ENCODE data around the gene AFF3.

AFF3 gene

DNA sequence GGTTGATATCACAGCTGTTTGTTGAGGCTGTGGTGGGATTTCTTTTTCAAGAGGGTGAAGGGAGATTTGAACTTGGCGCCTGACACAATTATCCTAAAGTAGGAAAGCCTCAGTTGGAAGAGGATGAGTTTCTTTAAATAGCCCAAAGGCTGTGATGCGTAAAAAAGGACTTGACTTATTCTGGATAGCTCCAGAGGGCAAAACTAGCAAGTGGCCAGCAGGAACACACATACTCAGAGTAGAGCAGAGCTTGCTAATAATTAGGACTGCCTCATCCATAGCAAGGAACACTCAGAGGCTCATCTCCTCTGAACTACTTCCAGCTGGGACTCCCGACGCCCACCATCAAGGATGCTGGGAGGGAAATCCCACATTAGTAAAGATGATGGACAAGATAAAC, 74.0 kb downstream of the AFF3 start:
- DNase-seq (ENCODE audit: low spot score) = no peak

DNA sequence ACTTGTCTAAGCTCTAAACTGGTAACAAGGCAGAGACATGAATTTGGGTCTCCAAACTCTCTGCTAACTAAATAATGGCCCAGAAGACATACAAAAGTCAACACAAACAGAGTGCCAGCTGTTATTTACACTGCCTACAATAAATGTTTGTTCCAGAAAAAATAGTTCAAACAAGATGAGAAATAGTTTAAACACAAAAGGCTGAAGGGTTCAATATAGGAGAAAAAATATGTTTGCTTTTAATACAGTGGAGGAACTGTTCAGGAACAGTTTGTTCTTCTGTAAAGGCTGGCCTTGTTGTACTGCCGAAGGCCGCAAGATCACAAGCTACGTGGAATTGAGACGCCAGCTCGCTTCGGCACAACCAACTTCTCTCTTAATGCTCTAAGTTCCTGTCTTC, 74.6 kb downstream of the AFF3 start:
- DNase-seq (ENCODE audit: low spot score) = no peak

DNA sequence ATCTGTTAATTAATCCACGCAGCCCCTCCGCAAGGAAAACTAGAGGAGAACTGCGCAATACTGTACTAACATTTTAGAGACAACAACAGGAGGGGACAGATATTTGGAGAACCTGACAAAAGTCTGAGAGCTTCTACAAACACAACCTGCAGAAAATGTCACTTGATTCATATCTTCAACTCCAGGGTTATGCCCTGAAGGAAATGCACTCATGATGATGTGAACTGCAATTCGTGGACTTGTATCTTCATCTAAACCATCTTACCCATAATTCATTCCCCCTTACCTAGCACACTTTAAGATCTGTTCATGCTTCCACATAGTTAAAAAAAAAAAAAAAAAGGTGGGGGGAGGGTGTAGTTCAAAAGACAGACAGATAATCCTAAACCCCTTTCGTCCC, 75.5 kb downstream of the AFF3 start:
- DNase-seq (ENCODE audit: low spot score) = no peak

DNA sequence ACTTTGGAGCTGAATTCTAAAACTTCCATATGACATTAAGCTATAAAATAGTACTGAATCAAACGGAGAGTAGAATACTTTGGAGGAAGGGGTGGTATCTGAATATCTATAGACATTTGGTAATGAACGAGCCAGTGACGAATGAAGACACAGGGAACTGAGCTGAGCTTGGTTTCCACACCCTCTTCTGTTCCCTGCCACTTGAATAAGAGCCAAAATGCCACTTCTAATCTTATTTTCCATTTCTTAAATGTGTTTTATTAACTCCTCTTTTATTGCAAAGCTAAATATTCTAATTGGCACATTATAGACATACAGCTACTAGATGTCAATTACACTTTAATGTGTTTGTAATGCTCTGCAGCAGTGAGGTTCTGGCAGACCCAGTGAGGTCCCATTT, 76.1 kb downstream of the AFF3 start:
- no peak for DNase-seq (ENCODE audit: low spot score)

DNA sequence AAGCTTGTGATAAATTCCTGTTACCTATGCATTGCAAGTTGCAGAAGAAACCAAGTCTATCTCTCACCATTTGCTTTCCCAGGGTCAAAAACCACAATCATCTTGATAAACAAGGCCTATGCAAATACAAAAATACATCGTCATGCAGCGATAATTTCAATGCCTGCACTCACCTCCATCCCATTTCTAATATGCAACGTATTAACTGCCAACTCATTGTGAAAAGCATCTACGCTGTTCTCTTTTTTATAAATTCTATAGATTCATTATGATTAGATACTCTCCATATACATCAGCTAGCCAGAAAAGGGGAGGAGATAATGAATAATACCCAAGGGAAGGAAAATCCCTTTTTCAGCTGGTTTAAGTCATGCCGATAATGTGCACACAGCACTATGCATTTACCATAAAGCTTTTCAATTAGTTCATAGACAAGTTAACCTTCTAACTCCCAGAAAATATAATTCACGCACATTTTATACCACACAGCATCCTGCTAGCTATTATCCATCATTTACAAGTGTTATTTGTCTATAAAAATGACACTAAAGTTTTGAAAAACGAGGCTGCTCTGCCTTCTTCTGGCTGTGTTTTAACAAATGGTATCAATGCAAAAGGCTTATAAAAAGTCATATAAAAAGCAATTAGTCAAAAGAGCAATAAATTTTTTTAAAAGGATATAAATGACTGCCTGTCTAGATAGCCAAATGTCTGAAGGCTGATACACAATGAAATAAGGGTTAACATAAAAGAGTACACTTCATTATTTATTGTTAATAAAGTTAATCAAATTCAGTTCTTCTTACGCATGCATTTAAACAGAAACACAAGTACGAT, 77.6 kb downstream of the AFF3 start:
- no peak for DNase-seq (ENCODE audit: low spot score)

DNA sequence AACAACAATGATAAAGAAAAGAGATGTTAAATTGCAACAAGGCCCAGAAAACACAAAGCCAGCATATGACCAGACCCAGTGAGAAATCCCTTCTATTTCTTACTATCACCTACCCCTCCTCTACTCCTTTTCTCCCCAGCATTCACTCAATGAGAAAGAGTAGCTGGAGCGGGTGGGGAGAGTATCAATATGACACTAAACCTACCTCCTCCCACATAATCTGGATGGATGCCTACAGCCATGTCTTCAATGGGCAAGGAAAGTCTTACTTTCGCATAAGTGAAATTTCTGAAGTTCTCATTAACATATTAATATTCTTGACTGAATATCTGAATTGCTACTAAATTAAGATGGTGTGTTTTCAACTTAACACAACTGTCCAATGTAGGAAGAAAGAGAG, 78.2 kb downstream of the AFF3 start:
- DNase-seq (ENCODE audit: low spot score) = no peak

DNA sequence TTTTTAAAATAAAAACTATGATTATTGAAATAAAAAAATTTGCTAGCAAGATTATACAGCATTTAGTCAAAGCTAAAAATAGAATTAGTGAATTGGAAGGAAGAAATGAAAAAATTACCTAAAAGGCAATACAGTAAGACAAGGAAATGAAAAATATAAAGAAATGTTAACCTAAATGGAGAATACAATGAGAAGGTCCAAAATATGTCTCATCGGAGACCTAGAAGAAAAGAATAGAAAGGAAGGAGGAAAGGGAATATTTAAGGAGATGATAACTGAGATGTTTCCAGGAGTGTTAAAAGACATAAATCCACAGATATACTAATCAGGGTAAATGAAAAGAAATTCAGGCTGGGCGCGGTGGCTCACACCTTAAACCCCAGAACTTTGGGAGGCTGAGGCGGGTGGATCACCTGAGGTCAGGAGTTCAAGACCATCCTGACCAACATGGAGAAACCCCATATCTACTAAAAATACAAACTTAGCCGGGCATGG, 78.9 kb downstream of the AFF3 start:
- DNase-seq (ENCODE audit: low spot score) = no peak

DNA sequence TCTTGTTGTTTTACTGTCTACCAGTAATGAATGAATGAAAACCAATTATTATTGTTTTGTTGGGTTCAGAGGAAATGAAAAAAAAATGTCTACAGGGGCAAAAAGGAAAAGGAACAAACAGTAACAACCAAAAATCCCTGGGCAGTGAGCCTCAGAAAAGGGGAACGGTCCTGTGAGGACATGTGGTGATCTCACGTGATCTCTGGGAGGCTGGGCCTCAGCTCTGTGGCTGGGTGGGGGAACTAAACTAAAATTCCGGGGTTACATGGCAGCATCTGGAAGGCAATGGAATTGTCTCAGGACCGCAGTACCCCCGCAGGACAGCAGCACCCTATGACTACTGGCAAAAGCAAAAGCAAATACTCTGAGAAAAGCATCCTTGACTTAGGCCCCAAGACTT, 80.1 kb downstream of the AFF3 start:
- DNase-seq (ENCODE audit: low spot score) = no peak

DNA sequence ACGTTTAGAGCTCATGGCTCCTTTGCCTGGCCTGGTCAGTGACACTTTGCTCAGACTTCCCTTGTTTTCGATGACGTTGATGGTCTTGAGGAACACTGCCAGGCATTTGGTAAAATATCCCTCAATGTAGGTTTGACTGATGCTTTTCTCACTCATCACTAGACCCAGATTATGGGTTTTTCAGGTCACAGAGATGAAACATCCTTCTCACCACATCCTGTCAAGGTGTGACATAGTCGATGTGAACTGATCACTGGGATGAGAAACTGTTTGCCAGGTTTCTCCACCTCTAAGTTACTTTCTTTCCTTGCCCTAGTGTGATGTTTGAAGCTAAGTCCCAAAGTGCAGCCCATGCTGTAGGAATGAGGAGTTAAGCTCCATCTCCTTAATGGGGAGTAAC, 81.5 kb downstream of the AFF3 start:
- DNase-seq (ENCODE audit: low spot score) = no peak

DNA sequence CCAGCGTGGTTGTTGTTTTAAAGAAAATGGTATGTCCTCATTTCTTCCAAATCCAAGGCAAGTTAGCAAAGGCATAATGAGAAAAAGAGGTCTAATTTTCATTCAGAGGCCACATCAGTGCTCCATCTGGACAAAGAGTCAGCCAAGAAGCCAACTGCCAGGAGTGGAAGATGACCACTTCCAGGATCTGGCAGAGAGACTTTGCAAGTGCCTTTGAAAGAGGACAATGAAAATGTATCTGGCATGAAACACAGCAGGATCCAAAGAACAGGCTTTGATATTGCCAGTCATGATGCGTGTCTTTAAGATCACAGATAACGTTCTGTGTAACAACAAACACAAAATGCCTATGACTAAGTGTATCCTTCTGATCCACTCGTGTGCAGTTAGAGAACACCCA, 82.8 kb downstream of the AFF3 start:
- no peak for DNase-seq (ENCODE audit: low spot score)

DNA sequence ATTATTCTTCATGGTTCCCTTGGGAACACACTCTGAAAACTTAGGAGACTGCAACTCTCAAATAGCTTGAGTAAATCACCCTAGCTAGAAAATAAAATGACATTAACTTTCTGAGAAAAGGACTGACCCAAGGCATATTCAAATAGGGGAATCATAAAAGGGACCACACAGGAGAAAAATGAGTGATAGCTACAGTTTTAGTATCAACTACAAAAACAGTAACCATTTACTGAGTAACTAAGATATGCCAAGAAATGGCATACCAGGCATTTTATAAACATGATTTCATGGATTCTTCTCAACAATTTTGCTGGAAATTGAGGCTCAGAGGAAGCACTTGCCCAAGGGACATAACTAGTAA, 84.5 kb downstream of the AFF3 start:
- DNase-seq (ENCODE audit: low spot score) = no peak

DNA sequence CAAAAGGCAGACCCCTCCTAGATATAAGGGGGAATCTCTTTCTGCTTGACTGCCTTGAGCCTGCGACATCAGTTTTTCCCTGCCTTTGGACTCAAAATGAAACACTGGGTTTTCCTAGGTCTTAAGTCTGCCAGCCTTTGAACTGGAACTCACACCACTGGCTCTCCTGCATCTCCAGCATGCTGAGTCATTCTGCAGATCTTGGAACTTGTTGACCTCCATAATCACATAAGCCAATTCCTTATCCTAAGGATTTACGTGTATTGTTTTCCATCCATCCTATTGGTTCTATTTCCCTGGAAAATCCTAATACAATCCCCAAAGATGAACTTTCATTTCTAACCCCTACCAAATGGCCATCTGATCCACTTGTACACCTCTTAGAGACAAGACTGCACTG, 88.0 kb downstream of the AFF3 start:
- DNase-seq (ENCODE audit: low spot score) = no peak

DNA sequence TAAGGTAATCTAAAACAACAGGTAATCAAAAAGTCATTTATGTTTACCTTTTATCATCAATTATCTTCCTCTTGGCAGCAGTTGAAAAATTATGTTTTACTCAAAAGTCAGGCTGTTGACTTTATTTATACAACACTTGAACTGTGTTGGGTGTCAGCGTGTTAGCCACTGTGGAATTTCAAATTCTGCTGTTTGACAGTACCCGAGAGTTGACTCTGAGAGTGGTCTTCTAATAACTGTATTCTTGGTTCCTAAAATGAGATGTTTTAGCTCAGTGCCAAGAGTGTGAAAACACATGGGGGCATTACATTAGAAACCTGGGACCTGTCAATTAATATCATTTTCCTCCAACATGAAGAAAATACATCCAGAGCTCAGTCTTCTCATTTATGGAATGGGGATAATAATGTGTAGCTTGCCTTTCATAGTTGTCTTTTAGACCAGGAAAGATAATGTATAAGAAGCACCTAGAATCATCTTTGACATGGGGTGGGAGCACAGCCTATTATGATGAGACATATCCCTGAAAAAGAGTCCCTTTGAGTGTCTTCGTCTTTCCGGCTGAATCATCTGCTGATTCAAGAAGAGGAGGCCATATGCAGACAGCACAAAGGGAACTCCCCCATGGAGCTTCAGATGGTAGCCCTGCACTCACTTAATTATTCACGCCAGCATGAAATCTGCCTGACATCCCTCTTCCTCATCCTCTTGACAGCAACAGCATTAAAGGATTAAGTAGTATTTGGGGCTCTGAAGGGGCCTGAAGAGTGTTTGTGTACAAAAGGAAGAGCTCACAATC, 89.1 kb downstream of the AFF3 start:
- no peak for DNase-seq (ENCODE audit: low spot score)

DNA sequence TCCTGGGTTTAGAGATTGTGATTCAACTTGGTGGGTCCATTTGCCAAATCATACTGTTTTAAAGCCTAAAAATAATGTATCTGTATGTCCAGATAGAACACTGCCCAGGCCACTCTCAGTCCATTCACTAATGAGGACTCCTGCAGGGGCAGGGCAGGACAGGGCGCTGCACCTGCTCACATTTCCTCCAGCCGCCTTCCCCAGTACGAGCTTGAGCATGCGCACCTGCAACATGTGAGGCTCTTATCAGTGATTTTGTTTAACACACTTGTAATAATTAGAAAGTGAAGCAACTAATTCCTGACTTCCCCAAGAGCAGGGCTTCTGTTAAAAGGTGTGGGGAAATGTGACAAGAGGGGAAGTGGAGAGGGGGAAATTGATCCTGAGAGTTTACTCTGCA, 89.7 kb downstream of the AFF3 start:
- DNase-seq (ENCODE audit: low spot score) = no peak

DNA sequence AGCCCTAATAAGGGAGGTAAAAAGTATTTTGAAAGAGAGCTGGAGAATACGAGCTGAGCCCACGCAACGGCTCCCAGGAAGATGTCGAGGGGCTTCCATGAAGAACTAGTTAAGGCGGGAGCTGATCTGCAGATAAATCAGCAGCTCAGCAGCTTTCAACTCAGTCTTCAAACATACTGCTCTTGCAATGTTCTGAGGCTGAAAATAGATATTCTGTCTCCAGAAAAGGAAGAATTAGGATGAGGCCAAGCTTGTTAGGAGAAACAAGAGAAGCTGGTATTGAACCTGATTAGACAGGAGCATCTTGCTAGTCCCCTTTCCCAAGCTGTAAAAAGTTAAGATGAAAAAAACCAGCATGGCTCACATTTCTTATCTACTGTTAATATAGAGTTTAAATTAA, 91.1 kb downstream of the AFF3 start:
- DNase-seq (ENCODE audit: low spot score) = no peak

DNA sequence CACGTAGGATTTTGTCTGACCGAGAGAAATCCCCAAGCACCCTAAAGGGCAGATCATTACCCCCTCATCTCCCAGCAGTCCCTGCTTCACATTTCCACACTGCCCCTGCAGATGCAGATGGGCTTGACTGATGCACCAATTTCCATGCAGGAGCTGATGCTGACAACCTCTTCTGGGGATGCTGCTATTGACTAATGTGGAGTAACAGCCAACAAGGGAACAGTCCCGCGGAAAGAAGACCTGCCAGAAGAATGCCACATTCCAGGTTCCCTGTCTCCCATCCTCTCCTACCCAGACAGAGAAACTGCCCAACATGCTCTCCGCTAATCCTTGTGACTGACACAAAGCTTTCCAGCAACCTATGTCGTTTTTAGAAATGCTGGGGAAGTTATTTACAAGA, 91.7 kb downstream of the AFF3 start:
- DNase-seq (ENCODE audit: low spot score) = no peak

DNA sequence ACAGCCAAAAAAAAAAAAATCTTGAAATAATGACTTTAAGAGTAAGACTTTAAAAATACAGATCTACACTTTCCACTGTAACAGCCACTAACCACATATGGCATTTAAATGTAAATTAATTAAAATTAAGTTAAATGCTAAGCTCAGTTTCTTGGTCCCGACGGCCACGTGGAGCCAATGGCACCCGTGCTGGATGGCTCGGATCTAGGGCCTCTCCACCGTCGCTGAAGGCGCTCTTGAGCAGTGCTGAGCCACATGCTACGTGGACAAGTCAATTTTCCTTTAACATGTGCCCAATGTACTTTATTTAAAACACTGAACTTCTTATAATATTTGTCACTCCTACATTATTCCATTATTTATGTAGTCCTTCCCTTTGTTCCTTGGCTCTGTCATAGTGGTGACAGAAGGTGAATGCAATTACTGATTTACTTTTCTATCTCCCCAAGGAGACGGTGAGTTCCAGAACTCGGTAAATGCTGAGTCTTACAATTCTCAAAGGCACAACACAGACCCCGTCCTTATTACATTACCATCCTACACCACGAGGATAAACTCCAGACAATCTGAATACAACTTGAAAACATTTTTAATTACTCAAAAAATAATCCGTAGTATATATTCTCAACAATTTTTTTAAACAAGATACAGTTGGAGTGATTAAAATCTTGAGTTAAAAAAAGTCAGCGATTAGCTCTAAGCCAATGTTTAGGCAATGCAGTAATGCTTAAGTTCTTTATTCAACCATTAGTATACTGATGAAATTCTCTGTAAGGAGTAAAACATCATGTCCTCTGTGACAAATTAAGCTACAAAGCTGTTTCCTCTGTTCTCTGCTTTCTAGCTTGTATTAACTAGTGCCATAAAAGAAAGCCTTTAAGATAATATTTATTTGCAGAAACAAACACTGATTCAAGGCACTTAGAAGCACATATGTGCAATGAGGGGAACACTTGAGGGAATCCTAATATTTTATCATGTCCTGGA, 95.1 kb downstream of the AFF3 start:
- no peak for DNase-seq (ENCODE audit: low spot score)

DNA sequence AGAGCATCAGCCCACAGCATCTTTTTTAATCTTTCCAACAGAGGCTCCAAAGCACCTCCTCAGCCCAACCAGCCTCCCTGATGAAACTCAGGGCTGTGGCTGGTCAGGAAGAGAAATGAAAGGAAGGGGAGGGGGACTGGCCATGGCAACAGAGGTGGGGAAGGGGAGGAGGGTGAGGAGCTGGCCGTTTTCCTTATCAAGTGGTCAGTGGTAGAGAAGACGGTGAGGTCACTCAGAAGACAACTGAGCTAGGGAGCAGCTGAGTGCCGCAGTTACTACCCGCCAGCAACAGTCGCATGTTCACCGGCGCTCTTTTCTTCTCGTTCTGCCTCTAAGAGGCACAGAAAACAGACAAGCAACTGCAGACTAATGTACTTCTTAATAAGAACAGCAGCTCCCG, 97.4 kb downstream of the AFF3 start:
- no peak for DNase-seq (ENCODE audit: low spot score)

DNA sequence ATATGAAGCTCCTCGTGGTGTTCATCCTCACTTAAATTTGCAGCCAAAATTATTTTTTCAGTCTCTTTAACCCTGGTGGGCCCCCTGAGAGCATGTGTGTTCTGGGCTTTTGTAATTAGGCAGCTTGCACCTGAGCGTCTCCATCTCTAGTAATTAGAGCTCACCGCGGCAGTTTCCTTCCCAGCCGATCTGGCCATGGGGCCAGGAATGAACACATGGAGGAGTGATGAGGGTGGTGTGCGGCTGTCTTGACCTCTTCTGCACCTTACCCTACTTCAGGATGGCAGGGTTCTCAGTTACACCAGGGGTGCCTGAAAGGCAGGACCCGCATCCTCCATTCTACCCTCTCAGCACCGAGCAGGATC, 98.5 kb downstream of the AFF3 start:
- no peak for DNase-seq (ENCODE audit: low spot score)

DNA sequence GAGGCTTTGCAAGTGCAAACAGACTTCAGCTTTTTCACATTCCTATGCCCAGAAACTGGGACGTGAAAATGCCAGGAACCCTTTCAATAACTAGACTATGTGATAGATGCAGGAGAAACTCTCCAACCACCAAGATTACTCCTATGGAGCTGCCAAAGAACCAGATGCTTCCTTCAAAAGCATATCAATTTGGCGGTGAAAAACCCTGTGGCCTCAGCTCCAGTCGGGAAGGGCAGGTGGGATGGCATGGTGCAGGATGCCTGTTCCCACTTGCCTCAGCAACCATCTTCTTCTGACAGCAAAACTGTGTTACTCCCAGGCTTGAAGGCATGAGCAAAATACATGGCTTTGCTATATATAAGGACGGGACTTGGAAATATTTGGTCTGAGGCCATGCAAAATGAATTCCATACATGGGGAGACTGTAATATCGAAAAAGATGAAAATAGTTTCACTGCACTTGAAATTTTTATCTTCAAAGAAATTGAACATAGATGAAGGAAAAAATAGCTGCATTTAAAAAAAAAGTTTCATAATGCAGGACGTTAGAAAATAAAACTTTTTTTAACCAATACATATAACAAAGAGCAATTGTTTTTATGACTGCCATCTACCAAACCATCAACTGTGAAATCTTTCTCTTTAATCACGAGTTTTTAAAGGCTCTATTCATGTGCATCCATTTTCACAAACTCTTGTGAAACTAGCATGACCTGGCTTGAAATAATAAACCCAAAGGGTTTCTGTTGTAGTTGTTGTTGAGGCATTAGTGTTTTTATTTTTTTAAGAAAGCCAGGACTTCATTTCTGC, 99.1 kb downstream of the AFF3 start:
- no peak for DNase-seq (ENCODE audit: low spot score)

DNA sequence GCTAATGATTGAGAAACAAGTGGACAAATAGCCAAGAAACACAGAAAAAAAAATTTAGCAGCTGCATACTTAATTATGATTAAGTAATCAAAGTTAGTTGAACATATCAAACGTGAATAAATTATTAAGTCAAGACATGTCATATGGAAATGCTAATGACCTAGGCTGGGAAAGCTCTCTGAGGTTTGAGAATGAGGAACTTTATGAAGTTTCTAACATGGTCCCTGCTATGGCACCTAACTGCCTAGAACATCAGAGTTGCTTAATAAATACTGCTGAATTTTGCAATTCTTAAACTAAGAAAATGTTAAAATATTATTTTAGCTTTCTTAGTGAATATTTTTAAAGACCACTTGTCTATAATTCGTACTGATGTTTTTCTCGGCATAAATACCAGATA, 99.8 kb downstream of the AFF3 start:
- DNase-seq (ENCODE audit: low spot score) = no peak

DNA sequence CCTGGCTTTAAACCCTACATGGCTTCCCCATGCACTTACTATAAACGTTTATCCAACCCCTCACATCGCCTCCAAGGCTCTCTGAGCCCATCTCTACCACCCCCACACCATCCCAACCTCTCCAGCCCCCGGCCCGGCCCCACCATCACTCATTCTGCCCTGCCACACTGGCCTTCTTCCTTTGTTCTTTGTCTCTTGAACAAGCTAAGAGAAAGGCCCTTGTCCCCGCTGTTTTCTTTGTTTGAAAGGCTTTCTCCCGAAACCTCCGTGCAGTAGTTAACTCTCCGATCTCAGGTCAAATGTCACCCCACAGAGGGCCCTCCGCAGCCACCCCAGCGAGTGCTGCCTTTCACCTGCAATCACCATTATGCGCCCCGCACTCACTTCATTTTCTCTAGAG, 100.4 kb downstream of the AFF3 start:
- DNase-seq (ENCODE audit: low spot score) = no peak

Measured in HuH-7 (cell line).